HCT116 (cell line): ENCODE data around the gene MICAL3. TPM values are rescaled to one million over a fixed set of nuclear protein-coding genes. Genes with fewer than 3 reads are reported as not detected.
"Not testable (repeated sequence)": the region's sequence is repeated elsewhere in the genome, so short reads cannot be mapped to it uniquely, and the experiment has no call there.

Source experiments
- ATAC-seq: fragments of 200-7000 bp; cut with Tn5 transposase; 2 replicates; pipeline ENCODE4 v1.9.1; 2020; ENCODE audit warnings: mild to moderate bottlenecking, moderate library complexity
- BruUV-seq: library from RNA; stranded (reverse); fragments of 400-500 nt; replicated peaks from 2 replicates; lab custom pipeline; 2021; lab: Mats Ljungman, UMichigan
- CTCF ChIA-PET: fragments of 300-600 bp; sonication (Branson Sonifier 250); formaldehyde crosslinking; loops from one replicate; lab custom pipeline; 2021; ENCODE audit warnings: antibody characterized with exemption; lab: Charles Lee
- POLR2A ChIA-PET: fragments of 300-600, 350-600 bp; sonication (Branson Sonifier 250); formaldehyde crosslinking; loops from one replicate; lab custom pipeline; 2021; ENCODE audit warnings: antibody characterized with exemption; lab: Charles Lee
- RAD21 ChIA-PET, 2 experiments: fragments of 300-600 bp; sonication (Branson Sonifier 250); formaldehyde crosslinking; loops; one replicate each; lab custom pipeline; 2023; ENCODE audit warnings: low total read pairs in 2 of 2; ENCODE audit not compliant: uncharacterized antibody in 2 of 2, unreplicated experiment in 2 of 2, low non-redundant PET in 1 of 2; lab: Charles Lee
- DNase-seq: peaks from one replicate; pipeline ENCODE4 v3.0.0-alpha.2; 2010; ENCODE audit warnings: low read depth, low spot score
- H2AFZ ChIP-seq: fragments of 200-600 bp; shearing (Covaris generic), sonication (generic); 2 replicates; pipeline ENCODE4 v1.6.1; 2017; ENCODE audit warnings: low read depth, mixed run types, mixed read lengths, antibody characterized with exemption, low read length; ENCODE audit not compliant: poor library complexity, severe bottlenecking
- H3K27ac ChIP-seq: 2 replicates; pipeline ENCODE4 v1.5.1; 2012; ENCODE audit warnings: low read depth, low read length
- H3K27me3 ChIP-seq: fragments of 200-600 bp; sonication (generic); 2 replicates; pipeline ENCODE4 v1.6.1; 2016; ENCODE audit warnings: mixed run types, low read length, mixed read lengths; ENCODE audit not compliant: insufficient read depth
- H3K36me3 ChIP-seq, 2 experiments: fragments of 200-500 bp in 1 of 2; fragments of 200-600 bp in 1 of 2; sonication (Bioruptor generic) in 1 of 2; sonication (generic) in 1 of 2; 2 replicates each; pipeline versions ENCODE4 v1.5.1 to v1.6.1; 2014 to 2016; ENCODE audit warnings: low read length in 2 of 2, inconsistent platforms in 1 of 2, mixed read lengths in 1 of 2, mixed run types in 1 of 2; ENCODE audit not compliant: insufficient read depth in 2 of 2, control insufficient read depth in 1 of 2
- H3K4me1 ChIP-seq, 2 experiments: fragments of 200-600 bp in 1 of 2; sonication (generic) in 1 of 2; 2 replicates each; pipeline versions ENCODE4 v1.5.1 to v1.6.1; 2012 to 2017; ENCODE audit warnings: low read length in 2 of 2, inconsistent platforms in 1 of 2, mild to moderate bottlenecking in 1 of 2, mixed read lengths in 1 of 2, mixed run types in 1 of 2, moderate library complexity in 1 of 2; ENCODE audit not compliant: insufficient read depth in 2 of 2, control insufficient read depth in 1 of 2
- H3K4me2 ChIP-seq: fragments of 200-600 bp; sonication (generic); 2 replicates; pipeline ENCODE4 v1.6.1; 2017; ENCODE audit warnings: mixed run types, low read length, mixed read lengths
- H3K4me3 ChIP-seq, 2 experiments: fragments of 200-600 bp in 1 of 2; sonication (generic) in 1 of 2; replicated peaks in 1 of 2; 2 replicates each; pipeline ENCODE4 v1.5.1; 2011 to 2016; ENCODE audit warnings: low read length in 2 of 2, control low read depth in 1 of 2, low read depth in 1 of 2, mild to moderate bottlenecking in 1 of 2, mixed read lengths in 1 of 2, mixed run types in 1 of 2
- H3K79me2 ChIP-seq: fragments of 200-600 bp; sonication (generic); 2 replicates; pipeline ENCODE4 v1.6.1; 2017; ENCODE audit warnings: mild to moderate bottlenecking, mixed run types, low read length, moderate library complexity, mixed read lengths; ENCODE audit not compliant: insufficient read depth
- H3K9ac ChIP-seq: fragments of 200-600 bp; sonication (generic); 2 replicates; pipeline ENCODE4 v1.6.1; 2016; ENCODE audit warnings: low read length, mixed read lengths
- H3K9me2 ChIP-seq: fragments of 200-600 bp; sonication (generic), shearing (Covaris generic); 2 replicates; pipeline ENCODE4 v1.6.1; 2017; ENCODE audit warnings: mixed run types, mild to moderate bottlenecking, moderate library complexity; ENCODE audit not compliant: insufficient read depth
- H3K9me3 ChIP-seq, 2 experiments: fragments of 200-500 bp in 1 of 2; fragments of 200-600 bp in 1 of 2; sonication (Bioruptor generic) in 1 of 2; sonication (generic) in 1 of 2; 2 replicates each; pipeline ENCODE4 v1.6.1; 2014 to 2017; ENCODE audit warnings: low read length in 2 of 2, mixed read lengths in 2 of 2, inconsistent platforms in 1 of 2, low read depth in 1 of 2, mild to moderate bottlenecking in 1 of 2, mixed run types in 1 of 2, moderate library complexity in 1 of 2; ENCODE audit not compliant: control insufficient read depth in 1 of 2, insufficient read depth in 1 of 2
- H4K20me1 ChIP-seq: fragments of 200-600 bp; sonication (generic), shearing (Covaris generic); 2 replicates; pipeline ENCODE4 v1.6.1; 2017; ENCODE audit warnings: mixed run types, mild to moderate bottlenecking, moderate library complexity; ENCODE audit not compliant: insufficient read depth
- CBX3 ChIP-seq: IDR thresholded peaks from 2 replicates; pipeline ENCODE4 v1.6.1; 2012; ENCODE audit warnings: low read depth
- ELF1 ChIP-seq: IDR thresholded peaks from 2 replicates; pipeline ENCODE4 v1.6.1; 2012; ENCODE audit warnings: low read depth, borderline replicate concordance
- EZH2 ChIP-seq: fragments of 200-600 bp; sonication (generic); IDR thresholded peaks from 2 replicates; pipeline ENCODE4 v1.6.1; 2017; ENCODE audit warnings: antibody characterized with exemption, mixed run types
- RAD21 ChIP-seq: IDR thresholded peaks from 2 replicates; pipeline ENCODE4 v1.6.1; 2012; ENCODE audit warnings: low read depth, mild to moderate bottlenecking
- SP1 ChIP-seq: IDR thresholded peaks from 2 replicates; pipeline ENCODE4 v1.6.1; 2012; ENCODE audit warnings: low read depth
- SRF ChIP-seq: IDR thresholded peaks from 2 replicates; pipeline ENCODE4 v1.6.1; 2012; ENCODE audit warnings: low read depth
- TCF7L2 ChIP-seq: IDR thresholded peaks from 2 replicates; pipeline ENCODE4 v1.7.0; 2011; ENCODE audit warnings: borderline replicate concordance, inconsistent platforms; ENCODE audit not compliant: insufficient read depth, insufficient read length; ENCODE audit errors: extremely low read depth
- ZBTB33 ChIP-seq: IDR thresholded peaks from 2 replicates; pipeline ENCODE4 v1.6.1; 2011; ENCODE audit warnings: mild to moderate bottlenecking, low read length, moderate library complexity; ENCODE audit not compliant: insufficient replicate concordance; ENCODE audit errors: extremely low read depth
- ZNF274 ChIP-seq: fragments of 200-500 bp; sonication (Bioruptor generic); IDR thresholded peaks from 2 replicates; pipeline ENCODE4 v1.6.1; 2014; ENCODE audit warnings: mild to moderate bottlenecking, low read depth, low read length, inconsistent platforms
- intact Hi-C: fragments of 100-400 bp; cut with micrococcal nuclease; formaldehyde crosslinking; loops from 2 replicates; pipeline ENCODE4 v1.10.0; 2022
- total RNA-seq: library from RNA; stranded (reverse); gene quantifications from one replicate; pipeline ENCODE4 v1.2.1, GENCODE V29; 2021; ENCODE audit not compliant: unreplicated experiment
- TF ChIP-seq, protein P1 (sequence below): IDR thresholded peaks from 2 replicates; pipeline ENCODE4 v1.6.1; 2012; ENCODE audit warnings: low read depth
- TF ChIP-seq, protein P2 (sequence below): IDR thresholded peaks from 2 replicates; pipeline ENCODE4 v1.6.1; 2012

The MICAL3 gene
- total RNA-seq, 1 experiment from 2014 or later: 30.8 TPM

DNA sequence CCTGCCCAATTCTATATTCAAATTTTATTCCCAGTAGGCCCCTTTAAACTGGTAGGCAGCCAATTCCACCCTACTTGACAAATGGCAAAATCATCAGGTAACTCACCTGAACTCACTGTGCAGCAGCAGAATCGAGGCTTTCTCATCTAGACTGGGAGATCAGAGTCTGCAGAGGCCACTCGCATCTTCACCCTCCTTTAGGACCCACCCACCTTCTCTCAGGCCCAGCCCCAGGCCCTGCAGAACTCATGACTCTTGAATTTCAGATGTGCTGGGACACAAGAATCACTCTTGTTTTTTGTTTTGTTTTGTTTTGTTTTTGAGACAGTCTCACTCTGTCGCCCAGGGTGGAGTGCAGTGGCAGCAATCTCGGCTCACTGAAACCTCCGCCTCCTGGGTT lies 38.8 kb downstream of the MICAL3 start (continued):
- TF ChIP-seq, protein P1, sequence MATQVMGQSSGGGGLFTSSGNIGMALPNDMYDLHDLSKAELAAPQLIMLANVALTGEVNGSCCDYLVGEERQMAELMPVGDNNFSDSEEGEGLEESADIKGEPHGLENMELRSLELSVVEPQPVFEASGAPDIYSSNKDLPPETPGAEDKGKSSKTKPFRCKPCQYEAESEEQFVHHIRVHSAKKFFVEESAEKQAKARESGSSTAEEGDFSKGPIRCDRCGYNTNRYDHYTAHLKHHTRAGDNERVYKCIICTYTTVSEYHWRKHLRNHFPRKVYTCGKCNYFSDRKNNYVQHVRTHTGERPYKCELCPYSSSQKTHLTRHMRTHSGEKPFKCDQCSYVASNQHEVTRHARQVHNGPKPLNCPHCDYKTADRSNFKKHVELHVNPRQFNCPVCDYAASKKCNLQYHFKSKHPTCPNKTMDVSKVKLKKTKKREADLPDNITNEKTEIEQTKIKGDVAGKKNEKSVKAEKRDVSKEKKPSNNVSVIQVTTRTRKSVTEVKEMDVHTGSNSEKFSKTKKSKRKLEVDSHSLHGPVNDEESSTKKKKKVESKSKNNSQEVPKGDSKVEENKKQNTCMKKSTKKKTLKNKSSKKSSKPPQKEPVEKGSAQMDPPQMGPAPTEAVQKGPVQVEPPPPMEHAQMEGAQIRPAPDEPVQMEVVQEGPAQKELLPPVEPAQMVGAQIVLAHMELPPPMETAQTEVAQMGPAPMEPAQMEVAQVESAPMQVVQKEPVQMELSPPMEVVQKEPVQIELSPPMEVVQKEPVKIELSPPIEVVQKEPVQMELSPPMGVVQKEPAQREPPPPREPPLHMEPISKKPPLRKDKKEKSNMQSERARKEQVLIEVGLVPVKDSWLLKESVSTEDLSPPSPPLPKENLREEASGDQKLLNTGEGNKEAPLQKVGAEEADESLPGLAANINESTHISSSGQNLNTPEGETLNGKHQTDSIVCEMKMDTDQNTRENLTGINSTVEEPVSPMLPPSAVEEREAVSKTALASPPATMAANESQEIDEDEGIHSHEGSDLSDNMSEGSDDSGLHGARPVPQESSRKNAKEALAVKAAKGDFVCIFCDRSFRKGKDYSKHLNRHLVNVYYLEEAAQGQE: no peak

- H3K9me3 ChIP-seq, CTCF ChIA-PET, H3K27me3 ChIP-seq, DNase-seq, H4K20me1 ChIP-seq, H3K27ac ChIP-seq, H3K9me2 ChIP-seq, ATAC-seq, H3K9ac ChIP-seq, RAD21 ChIA-PET, H3K4me3 ChIP-seq, POLR2A ChIA-PET, intact Hi-C loops, H2AFZ ChIP-seq, BruUV-seq, H3K36me3 ChIP-seq, H3K4me2 ChIP-seq: not testable (repeated sequence)
- peaks cover 93% of the 10 kb centered on the region for H3K79me2 ChIP-seq
- H3K4me1 ChIP-seq: peaks cover 5 to 22% of the 10 kb centered on the region in 2 experiments
Measured at GRCh38 chr22:17985071-17985470, 39.3 kb downstream of the MICAL3 start.

GRCh38 chr22:17984114-17984513 lies 40.2 kb downstream of the MICAL3 start:
- ATAC-seq: no peak
- intact Hi-C loops: no loop called here
- Histone ChIP-seq H3K9ac (no peak overlapping the region), H3K4me3 (no peak overlapping the region), H3K4me1 (peaks cover 5 to 18% of the 10 kb centered on the region in 2 experiments), H3K9me3 (no peaks in the 10 kb centered on the region), H3K36me3 (no peaks in the 10 kb centered on the region), H3K27ac (no peak overlapping the region), H3K4me2 (no peak overlapping the region), H4K20me1 (no peaks in the 10 kb centered on the region), H3K79me2 (peaks cover 93% of the 10 kb centered on the region), H3K9me2 (no peaks in the 10 kb centered on the region), H2AFZ (no peak overlapping the region), H3K27me3 (no peaks in the 10 kb centered on the region)
- no peak for TF ChIP-seq TCF7L2
- no peak for TF ChIP-seq CBX3
- no peak for TF ChIP-seq ELF1
- TF ChIP-seq EZH2: no peak
- no peak for TF ChIP-seq RAD21
- TF ChIP-seq ZNF274: no peak
- no peak for TF ChIP-seq SRF
- TF ChIP-seq, protein P2, sequence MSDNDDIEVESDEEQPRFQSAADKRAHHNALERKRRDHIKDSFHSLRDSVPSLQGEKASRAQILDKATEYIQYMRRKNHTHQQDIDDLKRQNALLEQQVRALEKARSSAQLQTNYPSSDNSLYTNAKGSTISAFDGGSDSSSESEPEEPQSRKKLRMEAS: no peak
- TF ChIP-seq ZBTB33: no peak
- no peak for TF ChIP-seq SP1
- BruUV-seq: no TSS peak
- ChIA-PET RAD21 (no interaction called here), CTCF (no interaction called here), POLR2A (no interaction called here)
- DNase-seq: no peak
